HG02642 (cell line): ENCODE measurements around the gene IGSF23.
"Not testable (repeated sequence)": the region's sequence is repeated elsewhere in the genome, so short reads cannot be mapped to it uniquely, and the experiment has no call there.

Experiments used
- ATAC-seq: cut with Tn5 transposase; IDR thresholded peaks from one replicate; pipeline ENCODE4 v1.9.1; 2021; ENCODE audit warnings: mild to moderate bottlenecking; ENCODE audit not compliant: unreplicated experiment, poor library complexity

IGSF23 gene

GRCh38 chr19:44585371-44586133 lies 27.8 kb upstream of the IGSF23 start:
- ATAC-seq, result no peak

GRCh38 chr19:44587963-44588770 lies 25.2 kb upstream of the IGSF23 start:
- ATAC-seq, result no peak

- ATAC-seq, result no peak
These were observed 24.6 kb upstream of the IGSF23 start for GRCh38 chr19:44588771-44589112.

GRCh38 chr19:44590245-44591059 lies 22.9 kb upstream of the IGSF23 start:
- ATAC-seq, result no peak

GRCh38 chr19:44591340-44591993 lies 21.9 kb upstream of the IGSF23 start:
- ATAC-seq, result not testable (repeated sequence)

GRCh38 chr19:44592451-44592890 lies 20.9 kb upstream of the IGSF23 start:
- ATAC-seq, result no peak

- no peak for ATAC-seq
These were observed 20.1 kb upstream of the IGSF23 start for GRCh38 chr19:44593294-44593693.

- ATAC-seq, result not testable (repeated sequence)
These were observed 19.5 kb upstream of the IGSF23 start for GRCh38 chr19:44593866-44594266.

GRCh38 chr19:44596428-44597130 lies 16.8 kb upstream of the IGSF23 start:
- ATAC-seq, result no peak

- ATAC-seq, result no peak
These were observed 16.3 kb upstream of the IGSF23 start for GRCh38 chr19:44597131-44597491.

- no peak for ATAC-seq
These were observed 15.0 kb upstream of the IGSF23 start for GRCh38 chr19:44598355-44598754.

- no peak for ATAC-seq
These were observed 14.5 kb upstream of the IGSF23 start for GRCh38 chr19:44598880-44599279.

GRCh38 chr19:44600466-44600865 lies 12.9 kb upstream of the IGSF23 start:
- no peak for ATAC-seq

GRCh38 chr19:44602081-44602480 lies 11.3 kb upstream of the IGSF23 start:
- no peak for ATAC-seq

GRCh38 chr19:44603201-44603945 lies 10.0 kb upstream of the IGSF23 start:
- no peak for ATAC-seq

- no peak for ATAC-seq
These were observed 9.1 kb upstream of the IGSF23 start for GRCh38 chr19:44604241-44604640.

- no peak for ATAC-seq
These were observed 7.8 kb upstream of the IGSF23 start for GRCh38 chr19:44605547-44605946.

GRCh38 chr19:44607049-44607448 lies 6.3 kb upstream of the IGSF23 start:
- ATAC-seq, result no peak

GRCh38 chr19:44607917-44608316 lies 5.4 kb upstream of the IGSF23 start:
- ATAC-seq, result no peak
